HepG2 (cell line): ENCODE results near the gene ZNF431. TPM values are rescaled to one million over a fixed set of nuclear protein-coding genes. Genes with fewer than 3 reads are reported as not detected.
A peak's percentile ranks its signal among the peaks of the same experiment; 100 is the strongest.

Experiments
- ATAC-seq: fragments of 200-7000 bp; cut with Tn5 transposase; 3 replicates; pipeline ENCODE4 v1.9.1; 2020; ENCODE audit warnings: mild to moderate bottlenecking, moderate library complexity
- BruUV-seq: library from RNA; stranded (reverse); fragments of 400-500 nt; replicated peaks from 2 replicates; lab custom pipeline; 2021; lab: Mats Ljungman, UMichigan
- CTCF ChIA-PET: fragments of 300-600 bp; formaldehyde crosslinking; extraction: SDS; loops from one replicate; lab custom pipeline; 2021; ENCODE audit warnings: low total read pairs, inconsistent platforms, low intra/inter-chr PET ratio; lab: Yijun Ruan, JAX
- POLR2A ChIA-PET: fragments of 350-600 bp; sonication (Branson Sonifier 250); formaldehyde crosslinking; loops from one replicate; lab custom pipeline; 2020; ENCODE audit warnings: antibody characterized with exemption, inconsistent platforms; lab: Yijun Ruan, JAX
- DNase-seq: peaks from one replicate; pipeline ENCODE4 v3.0.0-alpha.2; 2015; ENCODE audit warnings: low spot score
- FAIRE-seq: peaks from 3 replicates; lab custom pipeline; 2011; peaks lifted over from hg19 to GRCh38; lab: Jason Lieb, UNC
- H2AFZ ChIP-seq: one replicate; pipeline ENCODE4 v1.6.1; 2011; ENCODE audit warnings: low read length, inconsistent platforms
- H3K27ac ChIP-seq: fragments of 300-600 bp; 3 replicates; pipeline ENCODE4 v1.8.0; 2011; ENCODE audit warnings: mixed run types, mild to moderate bottlenecking, mixed read lengths, low read length, inconsistent platforms; ENCODE audit not compliant: insufficient read depth; ENCODE audit errors: extremely low read length
- H3K27me3 ChIP-seq, 2 experiments: fragments of 200-600 bp in 1 of 2; 2 replicates in 1 of 2; 3 replicates in 1 of 2; pipeline versions ENCODE4 v1.6.0 to v1.8.0; 2011; ENCODE audit warnings: low read length in 2 of 2, mild to moderate bottlenecking in 2 of 2, moderate library complexity in 2 of 2, inconsistent platforms in 1 of 2; ENCODE audit not compliant: insufficient read depth in 2 of 2, control insufficient read depth in 1 of 2
- H3K36me3 ChIP-seq, 2 experiments: fragments of 200-600 bp in 1 of 2; replicated peaks in 1 of 2; 2 replicates in 1 of 2; 3 replicates in 1 of 2; pipeline versions ENCODE4 v1.5.1 to v1.8.0; 2011; ENCODE audit warnings: low read length in 2 of 2, inconsistent platforms in 1 of 2; ENCODE audit not compliant: insufficient read depth in 2 of 2, control insufficient read depth in 1 of 2
- H3K4me1 ChIP-seq: 2 replicates; pipeline ENCODE4 v1.5.1; 2012; ENCODE audit warnings: low read length, inconsistent platforms; ENCODE audit not compliant: insufficient read depth
- H3K4me2 ChIP-seq: 2 replicates; pipeline ENCODE4 v1.6.0; 2011; ENCODE audit warnings: low read depth, low read length, inconsistent platforms
- H3K4me3 ChIP-seq, 3 experiments: fragments of 200-600 bp in 1 of 3; sonication (generic), shearing (Covaris generic) in 1 of 3; replicated peaks in 1 of 3; 2 replicates each; pipeline ENCODE4 v1.5.1; 2011 to 2016; ENCODE audit warnings: low read length in 3 of 3, inconsistent platforms in 2 of 3, low read depth in 2 of 3, mild to moderate bottlenecking in 2 of 3, control low read depth in 1 of 3, mixed read lengths in 1 of 3; ENCODE audit not compliant: insufficient read depth in 1 of 3
- H3K79me2 ChIP-seq: one replicate; pipeline ENCODE4 v1.6.1; 2011; ENCODE audit warnings: low read length, inconsistent platforms; ENCODE audit not compliant: insufficient read depth
- H3K9ac ChIP-seq: 2 replicates; pipeline ENCODE4 v1.6.0; 2011; ENCODE audit warnings: mild to moderate bottlenecking, low read depth, low read length, inconsistent platforms; ENCODE audit not compliant: insufficient read depth
- H3K9me3 ChIP-seq: 2 replicates; pipeline ENCODE4 v1.5.1; 2012; ENCODE audit warnings: mild to moderate bottlenecking, low read length
- H4K20me1 ChIP-seq: 2 replicates; pipeline ENCODE4 v1.6.0; 2011; ENCODE audit warnings: inconsistent platforms, mild to moderate bottlenecking, low read length, moderate library complexity; ENCODE audit not compliant: insufficient read depth
- DMAP1 ChIP-seq: IDR thresholded peaks from 2 replicates; pipeline ENCODE4 v1.6.1; 2016
- FOXA1 ChIP-seq, 2 experiments: fragments of 450-650 bp in 1 of 2; sonication (generic) in 1 of 2; formaldehyde crosslinking in 1 of 2; IDR thresholded peaks; 2 replicates each; pipeline versions ENCODE4 v1.4.0 to v1.6.1; 2016 to 2020; ENCODE audit warnings: missing genetic modification reagents in 1 of 2
- MATR3 ChIP-seq: sonication (generic); formaldehyde crosslinking; IDR thresholded peaks from 2 replicates; pipeline ENCODE4 v1.4.0; 2020; ENCODE audit warnings: missing genetic modification reagents
- MXD1 ChIP-seq: sonication (generic); formaldehyde crosslinking; IDR thresholded peaks from 2 replicates; pipeline ENCODE4 v1.4.0; 2020; ENCODE audit warnings: mild to moderate bottlenecking, missing genetic modification reagents
- NR0B2 ChIP-seq: sonication (generic); formaldehyde crosslinking; IDR thresholded peaks from 2 replicates; pipeline ENCODE4 v1.4.0; 2020; ENCODE audit warnings: mild to moderate bottlenecking, missing genetic modification reagents
- PHF20 ChIP-seq: sonication (generic); formaldehyde crosslinking; IDR thresholded peaks from 2 replicates; pipeline ENCODE4 v1.5.0; 2020; ENCODE audit warnings: mild to moderate bottlenecking, missing genetic modification reagents
- REPIN1 ChIP-seq: sonication (generic); formaldehyde crosslinking; IDR thresholded peaks from 2 replicates; pipeline ENCODE4 v1.8.0; 2022; ENCODE audit warnings: missing genetic modification reagents, low read depth, mild to moderate bottlenecking, borderline replicate concordance
- STAG1 ChIP-seq: sonication (generic); formaldehyde crosslinking; IDR thresholded peaks from 2 replicates; pipeline ENCODE4 v1.4.0; 2020; ENCODE audit warnings: missing genetic modification reagents
- TARDBP ChIP-seq: sonication (generic); formaldehyde crosslinking; IDR thresholded peaks from 2 replicates; pipeline ENCODE4 v1.8.0; 2022; ENCODE audit warnings: mild to moderate bottlenecking, missing genetic modification reagents
- TEAD3 ChIP-seq: optimal IDR thresholded peaks from 2 replicates; pipeline ENCODE3; 2016; ENCODE audit warnings: borderline replicate concordance
- TFDP1 ChIP-seq: IDR thresholded peaks from 2 replicates; pipeline ENCODE4 v1.6.1; 2016; ENCODE audit warnings: missing compliant biosample characterization, missing genetic modification reagents, borderline replicate concordance
- ZNF138 ChIP-seq: sonication (generic); formaldehyde crosslinking; IDR thresholded peaks from 2 replicates; pipeline ENCODE4 v1.5.0; 2020; ENCODE audit warnings: mild to moderate bottlenecking, low read depth, missing genetic modification reagents
- ZNF143 ChIP-seq: sonication (generic); formaldehyde crosslinking; IDR thresholded peaks from 2 replicates; pipeline ENCODE4 v1.4.0; 2020; ENCODE audit warnings: missing genetic modification reagents
- ZNF235 ChIP-seq: sonication (generic); formaldehyde crosslinking; IDR thresholded peaks from 2 replicates; pipeline ENCODE4 v1.8.1; 2023; ENCODE audit warnings: mild to moderate bottlenecking, missing genetic modification reagents, borderline replicate concordance
- ZNF740 ChIP-seq: sonication (generic); formaldehyde crosslinking; IDR thresholded peaks from 2 replicates; pipeline ENCODE4 v1.4.0; 2020; ENCODE audit warnings: missing genetic modification reagents
- ZNF879 ChIP-seq: sonication (generic); formaldehyde crosslinking; IDR thresholded peaks from 2 replicates; pipeline ENCODE4 v1.8.1; 2023; ENCODE audit warnings: missing genetic modification reagents
- ZSCAN30 ChIP-seq: sonication (generic); formaldehyde crosslinking; IDR thresholded peaks from 2 replicates; pipeline ENCODE4 v1.5.0; 2020; ENCODE audit warnings: mild to moderate bottlenecking, missing genetic modification reagents
- in situ Hi-C: cut with HindIII; loops from 2 replicates; pipeline ENCODE4 v1.10.0; 2017; ENCODE audit warnings: low pct_unique_long_range_greater_than_20kb; ENCODE audit not compliant: extremely low pct_ligation_motif_present
- intact Hi-C: fragments of 100-400 bp; cut with micrococcal nuclease; formaldehyde crosslinking; loops from one replicate; pipeline ENCODE4 v1.10.0; 2022; ENCODE audit not compliant: unreplicated experiment
- polyA plus RNA-seq, 8 experiments: library from polyadenylated mRNA; depleted of rRNA in 3 of 8; stranded (reverse) in 7 of 8; unstranded in 1 of 8; fragments of >200 nt; fragmentation: Illumina TruSeq in 4 of 8; extraction: Trizol in 4 of 8; gene quantifications; 2 replicates each; pipeline versions ENCODE4 v1.2.1 to v1.2.3, GENCODE V29; 2011 to 2016; ENCODE audit warnings: low read depth in 4 of 8, missing spikeins in 1 of 8, mixed read lengths in 1 of 8; ENCODE audit not compliant: insufficient read depth in 1 of 8
- total RNA-seq, 5 experiments: library from RNA; depleted of rRNA; stranded (reverse); fragments of >200 nt; fragmentation: Illumina TruSeq; extraction: Trizol; gene quantifications; 2 replicates each; pipeline ENCODE4 v1.2.3, GENCODE V29; 2016; ENCODE audit warnings: low read depth in 1 of 5

ZNF431 gene
- total and polyA plus RNA-seq, 2 of the 13 experiments (the other 11 are each of a cell fraction or from before 2014, with no cell fraction given), result 4.4 to 11.8 TPM

- TF ChIP-seq TFDP1 (CRISPR knock-in tag) (peak; percentile 57; the same call in 1 of the 2 replicates), NR0B2 (CRISPR knock-in tag) (no peak), DMAP1 (peak; percentile 46; the same call in 1 of the 2 replicates), REPIN1 (CRISPR knock-in tag) (0 out of 2 replicates have a peak, but pooled peaks have one; percentile 10), ZNF740 (CRISPR knock-in tag) (no peak), ZSCAN30 (no peak), ZNF235 (CRISPR knock-in tag) (peak; percentile 50; the same call in 1 of the 2 replicates), PHF20 (CRISPR knock-in tag) (peak; percentile 85)
Measured at GRCh38 chr19:21141787-21142464, at the start of gene ZNF431 (continued).

- no peaks in the 10 kb centered on the region for H4K20me1 ChIP-seq
- H3K36me3 ChIP-seq, result peaks cover 0 to 4% of the 10 kb centered on the region in 2 experiments; a peak in 1 of 5 replicates
- FAIRE-seq (peak; percentile 37), DNase-seq (peak; percentile 33), ATAC-seq (no peak)
- no peak overlapping the region for H3K4me3 ChIP-seq
- H3K9ac ChIP-seq, result no peak overlapping the region
- no peaks in the 10 kb centered on the region for H3K27me3 ChIP-seq
- H2AFZ ChIP-seq, result no peak overlapping the region
- TF ChIP-seq TARDBP, result no peak
- no peak for TF ChIP-seq ZNF879
- TF ChIP-seq NR0B2 (CRISPR knock-in tag), result no peak
- TF ChIP-seq ZNF143 (CRISPR knock-in tag), result no peak
- no peak for TF ChIP-seq ZNF138
- no peak for TF ChIP-seq STAG1
- no peak for TF ChIP-seq FOXA1 (IDR thresholded peaks at IDR 0.05)
- TF ChIP-seq FOXA1 (CRISPR knock-in tag; IDR thresholded peaks at IDR 0.05), result 0 out of 2 replicates have a peak, but pooled peaks have one; percentile 12
- TF ChIP-seq MXD1, result no peak
- no peak for TF ChIP-seq MATR3 (CRISPR knock-in tag)
- peak; percentile 27 for TF ChIP-seq TEAD3 (CRISPR knock-in tag)
- no peak overlapping the region for H3K4me2 ChIP-seq
- ChIA-PET POLR2A (no interaction called here), CTCF (no interaction called here)
- in situ Hi-C loops, result no loop called here
- BruUV-seq, result no TSS peak
- no peaks in the 10 kb centered on the region for H3K79me2 ChIP-seq
- intact Hi-C loops, result no loop called here
- no peaks in the 10 kb centered on the region for H3K9me3 ChIP-seq
- peaks cover 9% of the 10 kb centered on the region for H3K4me1 ChIP-seq
- H3K27ac ChIP-seq, result peak overlapping the region; percentile 19
Measured at GRCh38 chr19:21092109-21092508, 49.7 kb upstream of the ZNF431 start.
